Kidney (tissue), 14 donors: Measurements from ENCODE around the gene MFN2. TPM values are rescaled to one million over a fixed set of nuclear protein-coding genes. Genes with fewer than 3 reads are reported as not detected.

ENCODE experiments used
- DNase-seq, 5 donors: peaks; one replicate each; pipeline ENCODE4 v3.0.0-alpha.2; 2013 to 2020
- FAIRE-seq: peaks from 2 replicates; lab custom pipeline; 2012; peaks lifted over from hg19 to GRCh38; lab: Jason Lieb, UNC
- H3K27ac ChIP-seq, 2 donors: one replicate each; pipeline ENCODE4 v1.7.0; 2013; ENCODE audit warnings: low read depth in 2 of 2, low read length in 2 of 2, inconsistent platforms in 1 of 2
- H3K27me3 ChIP-seq: one replicate; pipeline ENCODE4 v1.7.1; 2013; ENCODE audit warnings: low read length, inconsistent platforms; ENCODE audit not compliant: control insufficient read depth, insufficient read depth
- H3K36me3 ChIP-seq, 3 donors: one replicate each; pipeline versions ENCODE4 v1.7.0 to v1.7.1; 2013; ENCODE audit warnings: low read length in 3 of 3, control low read depth in 1 of 3, inconsistent platforms in 1 of 3; ENCODE audit not compliant: insufficient read depth in 3 of 3, control insufficient read depth in 2 of 3
- H3K4me1 ChIP-seq, 3 donors: one replicate each; pipeline versions ENCODE4 v1.7.0 to v1.7.1; 2013; ENCODE audit warnings: low read length in 3 of 3, inconsistent platforms in 1 of 3, low read depth in 1 of 3; ENCODE audit not compliant: control insufficient read depth in 2 of 3, insufficient read depth in 2 of 3
- H3K4me3 ChIP-seq, 3 donors: one replicate each; pipeline versions ENCODE4 v1.7.0 to v1.8.1; 2013; ENCODE audit warnings: low read length in 3 of 3, control low read depth in 1 of 3, inconsistent platforms in 1 of 3
- H3K9ac ChIP-seq, 3 donors: one replicate each; pipeline versions ENCODE4 v1.7.0 to v1.7.1; 2013; ENCODE audit warnings: low read length in 3 of 3, control low read depth in 1 of 3, inconsistent platforms in 1 of 3
- H3K9me3 ChIP-seq, 3 donors: one replicate each; pipeline versions ENCODE4 v1.7.0 to v1.7.1; 2013; ENCODE audit warnings: low read length in 3 of 3, control low read depth in 1 of 3, inconsistent platforms in 1 of 3; ENCODE audit not compliant: control insufficient read depth in 2 of 3, insufficient read depth in 1 of 3
- intact Hi-C: fragments of 100-400 bp; cut with DNase I; formaldehyde crosslinking; loops from one replicate; pipeline ENCODE4 v1.11.1; 2022
- polyA plus RNA-seq: library from polyadenylated mRNA; stranded (reverse); fragments of 350-450 nt; fragmentation: Illumina TruSeq; extraction: RNeasy Lipid Tissue Mini Kit (QIAGEN cat#74804); gene quantifications from one replicate; pipeline ENCODE4 v1.2.3, GENCODE V29; 2014; ENCODE audit warnings: low read depth, low replicate concordance; ENCODE audit not compliant: insufficient read depth
- total RNA-seq: library from RNA; stranded (reverse); fragmentation: NEBNext Ultra II Directional; extraction: Animal tissue kit (Norgen Biotek cat#: 25700); gene quantifications from one replicate; pipeline ENCODE4 v1.2.1, GENCODE V29; 2021
- TF ChIP-seq, protein P1 (sequence below): IDR thresholded peaks from 3 replicates; pipeline ENCODE4 v1.5.1; 2012; ENCODE audit warnings: mild to moderate bottlenecking, moderate library complexity, borderline replicate concordance; ENCODE audit not compliant: insufficient read depth; ENCODE audit errors: extremely low read depth
- donor health status: control.
- donor health status: control.
- donor health status: control.
- donor health status: control.
- donor health status: control.
- donor health status: DM: yes; HTN: yes; CAD: no.
- donor health status: Normal renal cell carcinoma (clear cell type).

MFN2 gene
- total and polyA plus RNA-seq, 2 donors from 2014 or later = 41.1 to 77.6 TPM

DNA sequence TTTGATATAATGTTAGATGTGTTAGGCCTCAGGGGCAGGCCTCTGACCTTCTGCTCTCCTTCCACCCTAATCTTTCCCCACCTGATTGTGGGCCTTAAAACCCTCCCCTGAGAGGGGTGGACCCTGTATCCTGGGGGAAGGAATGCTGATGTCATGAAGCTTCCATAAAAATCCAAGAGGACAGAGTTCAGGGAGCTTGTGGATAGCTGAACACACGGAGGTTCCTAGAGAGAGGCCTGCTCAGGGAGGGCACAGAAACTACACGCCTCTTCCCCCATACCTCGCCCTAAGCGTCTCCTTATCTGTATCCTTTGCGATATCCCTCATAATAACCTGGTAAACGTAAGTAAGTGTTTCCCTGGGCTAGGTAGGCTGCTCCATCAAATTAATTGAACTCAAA lies 4.3 kb downstream of the MFN2 start:
- FAIRE-seq (no peak), DNase-seq (no peak)
- H3K36me3 ChIP-seq = peaks cover 2 to 21% (median 14%) of the 10 kb centered on the region in 3 donors
- no peaks in the 10 kb centered on the region for H3K9me3 ChIP-seq
- peaks cover 0 to 18% (median 2%) of the 10 kb centered on the region in 3 donors for H3K4me1 ChIP-seq
- H3K27ac ChIP-seq = no peak overlapping the region
- H3K9ac ChIP-seq = no peak overlapping the region
- intact Hi-C loops = no loop called here
- H3K27me3 ChIP-seq = no peaks in the 10 kb centered on the region
- no peak overlapping the region for H3K4me3 ChIP-seq
- TF ChIP-seq, protein P1, sequence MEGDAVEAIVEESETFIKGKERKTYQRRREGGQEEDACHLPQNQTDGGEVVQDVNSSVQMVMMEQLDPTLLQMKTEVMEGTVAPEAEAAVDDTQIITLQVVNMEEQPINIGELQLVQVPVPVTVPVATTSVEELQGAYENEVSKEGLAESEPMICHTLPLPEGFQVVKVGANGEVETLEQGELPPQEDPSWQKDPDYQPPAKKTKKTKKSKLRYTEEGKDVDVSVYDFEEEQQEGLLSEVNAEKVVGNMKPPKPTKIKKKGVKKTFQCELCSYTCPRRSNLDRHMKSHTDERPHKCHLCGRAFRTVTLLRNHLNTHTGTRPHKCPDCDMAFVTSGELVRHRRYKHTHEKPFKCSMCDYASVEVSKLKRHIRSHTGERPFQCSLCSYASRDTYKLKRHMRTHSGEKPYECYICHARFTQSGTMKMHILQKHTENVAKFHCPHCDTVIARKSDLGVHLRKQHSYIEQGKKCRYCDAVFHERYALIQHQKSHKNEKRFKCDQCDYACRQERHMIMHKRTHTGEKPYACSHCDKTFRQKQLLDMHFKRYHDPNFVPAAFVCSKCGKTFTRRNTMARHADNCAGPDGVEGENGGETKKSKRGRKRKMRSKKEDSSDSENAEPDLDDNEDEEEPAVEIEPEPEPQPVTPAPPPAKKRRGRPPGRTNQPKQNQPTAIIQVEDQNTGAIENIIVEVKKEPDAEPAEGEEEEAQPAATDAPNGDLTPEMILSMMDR = no peak

DNA sequence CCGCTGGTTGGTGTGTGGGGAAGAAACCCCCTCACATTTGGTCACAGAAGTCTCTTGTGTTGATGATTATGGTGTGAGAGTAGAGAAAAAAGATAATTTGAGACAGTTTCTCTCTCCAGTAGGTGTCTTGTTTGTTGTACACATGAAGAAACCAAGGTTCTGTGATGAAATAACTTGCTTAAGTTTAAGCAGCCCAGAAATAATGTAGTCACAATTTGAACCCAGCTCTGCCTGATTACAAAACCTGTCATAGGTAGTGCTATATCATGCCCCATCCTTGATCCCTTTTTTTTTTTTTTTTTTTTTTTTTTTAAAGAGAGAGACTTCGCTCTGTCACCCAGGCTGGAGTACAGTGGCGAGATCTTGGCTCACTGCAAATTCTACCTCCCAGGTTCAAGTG lies 4.9 kb downstream of the MFN2 start:
- no peaks in the 10 kb centered on the region for H3K9me3 ChIP-seq
- peaks cover 0 to 16% (median 0%) of the 10 kb centered on the region in 3 donors for H3K4me1 ChIP-seq
- TF ChIP-seq, protein P1 = no peak
- intact Hi-C loops = no loop called here
- no peaks in the 10 kb centered on the region for H3K27me3 ChIP-seq
- FAIRE-seq (no peak), DNase-seq (no peak)
- H3K9ac ChIP-seq = no peak overlapping the region
- peaks cover 2 to 21% (median 16%) of the 10 kb centered on the region in 3 donors for H3K36me3 ChIP-seq
- H3K27ac ChIP-seq = no peak overlapping the region
- H3K4me3 ChIP-seq = no peak overlapping the region

DNA sequence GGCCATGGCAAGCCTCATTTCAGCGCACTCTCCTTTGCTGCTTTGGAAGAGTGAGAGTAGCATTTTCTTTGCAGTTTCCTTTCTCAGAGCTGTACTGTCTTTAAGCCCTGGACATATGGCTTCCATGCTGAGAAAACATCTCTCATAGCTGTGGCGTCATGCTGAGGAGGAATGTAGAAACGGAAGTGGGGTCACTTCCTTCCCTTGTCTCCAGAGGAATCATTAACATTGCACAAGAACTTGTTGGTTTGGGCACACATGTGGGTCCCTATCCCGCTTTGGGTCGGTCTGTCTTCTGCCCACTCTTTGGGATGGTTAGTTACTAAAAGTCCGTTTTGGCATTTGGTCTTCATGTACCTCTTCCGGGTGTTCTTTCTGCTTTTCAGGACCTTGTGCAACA lies 5.6 kb downstream of the MFN2 start:
- TF ChIP-seq, protein P1 = no peak
- Histone ChIP-seq H3K36me3 (peaks cover 2 to 25% (median 22%) of the 10 kb centered on the region in 3 donors), H3K27ac (no peak overlapping the region), H3K4me3 (no peak overlapping the region), H3K4me1 (peaks cover 0 to 13% (median 0%) of the 10 kb centered on the region in 3 donors), H3K9me3 (no peaks in the 10 kb centered on the region), H3K27me3 (no peaks in the 10 kb centered on the region), H3K9ac (no peak overlapping the region)
- no peak for FAIRE-seq
- DNase-seq = no peak
- intact Hi-C loops = no loop called here

DNA sequence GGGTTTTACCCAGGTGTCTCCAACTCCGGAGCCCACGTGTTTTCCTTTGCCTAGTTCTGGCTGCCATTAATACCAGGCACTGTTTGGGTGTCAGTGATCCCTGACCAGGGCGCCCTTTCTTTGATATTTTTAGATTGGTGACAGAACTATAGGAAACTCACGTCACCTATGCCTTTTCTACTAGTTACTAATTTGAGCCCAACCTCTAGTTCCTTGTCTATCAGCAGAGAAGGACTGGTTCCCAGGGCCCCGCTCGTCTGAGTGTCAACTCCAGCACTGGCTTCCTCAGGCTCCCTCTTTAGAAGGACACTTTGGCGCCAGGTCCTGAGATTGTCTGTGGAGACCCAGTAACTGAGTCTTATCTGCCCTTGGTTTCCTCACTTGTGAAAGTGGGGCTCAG lies 9.4 kb downstream of the MFN2 start:
- intact Hi-C loops = no loop called here
- Histone ChIP-seq H3K36me3 (peaks cover 0 to 29% (median 24%) of the 10 kb centered on the region in 3 donors), H3K4me3 (no peak overlapping the region), H3K9me3 (no peaks in the 10 kb centered on the region), H3K27me3 (no peaks in the 10 kb centered on the region), H3K4me1 (no peaks in the 10 kb centered on the region), H3K27ac (no peak overlapping the region), H3K9ac (peak overlapping the region in 1 of 3 donors; percentile 9)
- DNase-seq (no peak), FAIRE-seq (no peak)
- TF ChIP-seq, protein P1 = no peak
